Measurements from ENCODE around the gene PLXNB2.

PLXNB2 gene

DNA sequence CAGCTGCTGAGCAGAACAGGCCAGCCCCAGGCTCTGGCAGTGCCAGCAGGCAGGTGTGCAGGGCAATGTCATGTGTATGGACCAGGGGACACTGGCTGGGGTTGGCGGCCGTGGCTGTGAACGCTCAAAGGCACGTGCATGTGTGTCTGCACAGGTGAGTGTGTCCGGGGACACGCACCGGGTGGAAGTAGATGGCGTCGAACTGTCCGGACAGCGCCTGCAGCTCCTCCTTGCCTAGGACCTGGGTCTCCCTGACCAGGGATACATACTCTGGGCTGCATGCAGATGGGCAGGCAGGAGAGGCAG is 57.2 kb downstream of the PLXNB2 start:
- no peak for DNase-seq

DNA sequence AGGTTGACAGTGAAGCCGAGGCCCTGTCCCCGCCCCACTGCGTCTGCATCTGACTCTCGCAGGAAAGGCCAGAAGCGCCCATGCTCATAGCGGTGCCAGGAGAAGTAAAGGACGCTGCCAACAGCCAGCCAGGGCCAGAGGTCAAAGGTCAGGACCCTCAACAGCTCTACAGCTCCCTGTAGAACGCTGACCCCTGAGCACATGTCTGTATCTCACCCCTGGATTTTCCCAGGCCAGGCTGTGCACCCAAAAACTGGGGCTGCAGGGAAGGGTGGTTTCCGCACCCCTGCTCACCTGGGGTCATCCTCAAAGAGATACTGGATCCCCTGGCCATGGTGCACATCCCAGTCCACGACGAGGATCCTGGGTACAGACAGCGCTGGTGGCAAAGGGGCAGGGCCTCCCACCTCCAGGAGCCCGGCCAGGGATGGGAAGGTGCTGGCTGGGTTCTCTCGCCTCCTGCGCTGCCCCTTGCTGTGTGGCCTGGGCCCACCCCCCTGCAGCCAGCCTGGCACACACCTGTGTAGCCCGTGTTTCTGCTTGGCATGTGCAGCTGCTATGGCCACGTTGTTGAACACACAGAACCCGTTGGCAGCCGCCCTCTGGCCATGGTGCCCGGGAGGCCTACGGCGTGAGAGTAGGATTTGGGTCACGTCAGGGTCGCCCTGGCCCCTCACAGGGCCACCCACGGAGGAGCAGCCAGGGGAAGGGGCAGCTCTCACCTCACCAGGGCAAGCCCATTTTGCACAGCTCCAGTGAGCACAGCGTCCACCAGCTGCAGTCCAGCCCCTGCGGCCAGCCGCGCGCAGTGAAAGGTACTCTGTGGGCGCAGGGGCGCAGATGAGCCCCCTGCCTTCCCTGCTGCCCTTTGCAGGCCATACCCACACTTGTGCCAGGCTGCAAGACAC is 57.9 kb downstream of the PLXNB2 start:
- no peak for DNase-seq

DNA sequence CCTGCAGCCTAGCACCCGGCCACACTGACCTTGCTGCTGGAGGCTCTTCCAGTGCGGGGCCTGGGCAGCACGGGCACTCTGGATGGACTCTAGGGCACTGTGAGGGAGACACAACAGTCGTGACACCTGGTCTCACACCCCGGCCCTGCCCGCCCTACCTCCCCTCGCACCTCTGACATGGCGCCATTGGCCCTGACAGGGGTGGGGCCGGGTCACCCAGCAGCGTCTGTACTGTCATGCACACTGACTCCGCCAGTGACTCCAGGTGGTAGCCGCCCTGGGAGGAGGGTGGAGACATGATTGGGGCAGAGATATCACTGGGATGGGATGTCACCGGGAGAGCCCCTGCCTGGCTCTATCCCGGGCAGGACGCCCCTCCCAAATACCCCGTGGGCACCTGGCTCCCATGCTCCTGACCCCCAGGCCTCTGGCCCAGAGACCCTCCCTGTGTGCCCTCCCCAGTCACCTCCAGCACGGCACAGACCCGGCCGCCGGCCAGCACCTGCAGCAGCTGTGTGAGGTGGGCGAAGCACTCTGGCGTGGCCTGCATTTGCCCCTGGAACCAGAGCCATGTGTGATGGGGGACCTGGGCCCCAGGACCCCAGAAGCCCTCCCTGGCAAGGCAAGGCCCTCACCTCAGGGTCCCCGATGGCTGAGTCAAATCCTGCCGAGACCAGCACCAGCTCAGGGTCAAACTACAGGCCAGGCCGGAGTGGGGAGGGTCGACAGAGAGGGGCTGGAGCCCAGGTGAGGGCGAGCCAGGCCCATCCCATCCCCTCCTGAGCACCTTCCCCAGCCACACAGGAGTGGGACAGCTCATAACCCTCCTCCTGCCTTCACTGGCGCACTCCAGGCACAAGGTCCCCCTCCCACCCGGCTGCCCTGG is 59.0 kb downstream of the PLXNB2 start:
- DNase-seq = no peak

DNA sequence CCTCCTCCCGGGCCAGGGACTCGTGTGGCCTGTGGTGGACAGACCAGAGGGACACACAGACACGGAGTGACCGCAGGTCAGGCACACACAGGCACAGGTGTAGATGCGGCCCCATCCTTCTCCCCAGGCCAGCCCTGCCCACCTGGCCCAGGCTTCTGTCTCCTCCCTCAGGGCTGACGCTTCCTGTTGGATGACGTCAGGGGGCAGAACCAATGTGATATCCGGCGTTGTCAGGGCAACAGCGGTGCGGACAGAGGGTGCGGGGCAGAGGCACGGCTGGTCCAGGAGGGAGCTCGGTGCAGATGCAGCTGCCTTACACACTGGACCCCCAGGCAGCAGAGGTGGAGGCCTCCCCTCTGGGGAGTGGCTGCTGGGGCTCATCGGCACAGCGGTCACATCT is 59.7 kb downstream of the PLXNB2 start:
- no peak for DNase-seq

GRCh38 chr22:50246242-50247175 is 60.9 kb downstream of the PLXNB2 start:
- DNase-seq = no peak

GRCh38 chr22:50245214-50246072 is 62.0 kb downstream of the PLXNB2 start:
- no peak for DNase-seq

- DNase-seq = peak; percentile 96
These were observed 62.8 kb downstream of the PLXNB2 start, which contains the start of gene TUBGCP6 for GRCh38 chr22:50244420-50245213. Gene TUBGCP6 (minus strand): TSS chr22:50245023. CDS start chr22:50244459, 564 bp downstream.

- no peak for DNase-seq
These were observed 63.6 kb downstream of the PLXNB2 start for GRCh38 chr22:50243685-50244419.

DNA sequence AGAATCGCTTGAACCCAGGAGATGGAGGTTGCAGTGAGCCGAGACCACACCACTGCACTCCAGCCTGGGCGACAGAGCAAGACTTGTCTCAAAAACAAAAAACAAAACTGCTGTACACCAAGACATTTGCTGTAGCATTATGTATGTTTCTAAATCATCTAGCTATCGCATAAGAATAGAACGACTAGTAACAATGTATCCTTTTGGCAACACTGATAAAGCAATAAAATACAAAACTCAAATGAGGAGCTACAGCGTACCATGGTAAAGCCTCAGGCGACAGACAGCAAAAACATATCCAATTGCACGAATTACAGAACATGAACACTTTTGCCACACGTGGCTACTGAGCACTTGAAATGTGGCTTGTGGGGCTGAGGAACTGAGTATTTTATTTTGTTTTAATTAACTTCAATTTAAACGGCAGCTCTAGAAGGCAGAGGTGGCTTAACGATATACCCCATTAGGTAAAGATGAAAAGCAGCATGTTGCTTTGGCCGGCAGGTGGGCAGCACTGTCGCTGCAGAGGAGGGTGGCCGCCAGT is 65.0 kb downstream of the PLXNB2 start:
- DNase-seq = no peak

GRCh38 chr22:50238755-50239154 is 68.7 kb downstream of the PLXNB2 start:
- DNase-seq = no peak

DNA sequence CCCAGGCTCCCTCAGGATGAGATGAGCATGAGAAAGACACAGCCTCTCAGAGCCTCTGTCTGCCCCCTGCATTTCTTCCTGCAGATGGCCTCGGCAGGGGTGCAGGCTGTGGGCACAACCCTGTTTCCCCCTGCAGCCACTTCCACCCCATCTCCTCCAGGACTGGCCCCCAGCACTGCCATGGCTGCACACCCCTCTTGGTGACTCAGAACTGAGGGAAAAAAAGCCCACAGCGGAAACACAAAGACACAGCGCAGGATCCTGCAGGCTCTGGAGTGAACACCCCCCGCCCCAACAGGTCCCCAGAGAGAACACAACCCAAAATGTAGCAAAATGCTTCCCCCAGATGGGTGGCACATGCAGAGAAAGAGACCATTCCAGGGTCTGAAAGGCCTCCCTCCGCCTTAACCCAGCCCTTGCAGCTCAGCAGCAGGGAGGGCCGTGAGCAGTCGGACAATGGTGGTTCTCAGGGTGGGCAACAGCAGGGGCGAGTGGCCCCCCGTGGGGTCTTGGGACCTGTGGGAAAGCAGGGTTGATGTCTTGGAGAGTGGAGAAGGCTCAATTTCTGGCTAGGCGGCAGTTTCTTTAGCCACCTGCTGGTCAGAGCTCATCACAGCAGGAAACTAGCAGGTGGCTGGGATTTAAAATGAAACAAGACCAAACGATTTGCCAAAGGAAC is 70.6 kb downstream of the PLXNB2 start:
- no peak for DNase-seq

GRCh38 chr22:50233223-50233622 is 74.2 kb downstream of the PLXNB2 start:
- no peak for DNase-seq

DNA sequence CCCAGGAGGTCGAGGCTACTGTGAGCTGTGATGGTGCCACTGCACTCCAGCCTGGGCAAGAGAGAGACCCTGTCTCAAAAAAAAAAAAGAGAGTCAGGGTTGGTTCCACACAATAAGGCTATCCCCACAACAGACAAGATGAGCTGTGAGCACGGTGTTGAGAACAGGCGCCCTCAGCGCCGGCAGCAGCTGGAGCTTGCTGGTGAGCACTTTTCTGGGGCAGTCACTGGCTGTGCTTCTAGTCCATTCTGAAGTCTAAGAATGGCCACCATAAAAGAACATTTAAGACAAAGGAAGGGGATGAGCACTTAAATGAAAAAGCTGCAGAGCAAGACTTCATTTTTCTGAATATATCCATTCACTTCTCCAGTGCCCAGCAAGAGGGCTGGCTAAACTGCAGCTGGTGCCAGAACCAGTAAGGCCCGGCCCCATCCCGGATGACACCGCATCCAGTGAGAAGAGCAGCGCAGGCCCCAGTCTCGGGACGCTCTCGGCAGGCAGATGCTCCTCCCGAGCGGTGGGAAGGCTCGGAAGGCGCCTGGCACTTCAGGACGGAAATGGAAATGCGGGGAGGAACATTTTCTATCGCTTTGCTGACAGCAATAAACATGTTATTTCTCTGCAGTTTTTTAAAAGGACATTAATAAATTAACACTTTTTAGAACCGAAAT is 74.8 kb downstream of the PLXNB2 start:
- no peak for DNase-seq

- no peak for DNase-seq
These were observed 78.1 kb downstream of the PLXNB2 start for GRCh38 chr22:50229370-50229769.

DNA sequence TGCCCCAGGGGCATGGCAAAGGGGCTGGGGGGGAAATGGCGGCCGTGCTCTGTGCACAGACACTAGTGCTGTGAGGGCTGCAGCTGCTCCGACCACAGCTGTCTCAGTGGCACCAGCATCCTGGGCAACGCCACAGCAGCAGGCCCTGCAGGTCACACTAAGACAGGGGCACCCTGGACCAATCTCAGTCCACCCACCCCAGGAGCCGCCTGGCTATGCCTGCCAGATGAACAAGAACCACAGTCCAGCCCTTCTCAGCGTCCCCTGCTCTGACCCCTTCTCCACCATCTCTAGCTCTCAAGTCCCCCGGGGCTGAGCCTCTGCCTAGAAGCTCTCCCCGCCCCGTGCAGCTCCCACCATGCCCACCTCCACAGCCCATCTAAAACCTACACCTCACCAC is 79.1 kb downstream of the PLXNB2 start:
- no peak for DNase-seq

GRCh38 chr22:50227579-50228215 is 79.7 kb downstream of the PLXNB2 start:
- DNase-seq = no peak

- DNase-seq = no peak
These were observed 80.6 kb downstream of the PLXNB2 start for GRCh38 chr22:50226875-50227165.
